ENCODE data around the gene GTF2F1.

The GTF2F1 gene

DNA sequence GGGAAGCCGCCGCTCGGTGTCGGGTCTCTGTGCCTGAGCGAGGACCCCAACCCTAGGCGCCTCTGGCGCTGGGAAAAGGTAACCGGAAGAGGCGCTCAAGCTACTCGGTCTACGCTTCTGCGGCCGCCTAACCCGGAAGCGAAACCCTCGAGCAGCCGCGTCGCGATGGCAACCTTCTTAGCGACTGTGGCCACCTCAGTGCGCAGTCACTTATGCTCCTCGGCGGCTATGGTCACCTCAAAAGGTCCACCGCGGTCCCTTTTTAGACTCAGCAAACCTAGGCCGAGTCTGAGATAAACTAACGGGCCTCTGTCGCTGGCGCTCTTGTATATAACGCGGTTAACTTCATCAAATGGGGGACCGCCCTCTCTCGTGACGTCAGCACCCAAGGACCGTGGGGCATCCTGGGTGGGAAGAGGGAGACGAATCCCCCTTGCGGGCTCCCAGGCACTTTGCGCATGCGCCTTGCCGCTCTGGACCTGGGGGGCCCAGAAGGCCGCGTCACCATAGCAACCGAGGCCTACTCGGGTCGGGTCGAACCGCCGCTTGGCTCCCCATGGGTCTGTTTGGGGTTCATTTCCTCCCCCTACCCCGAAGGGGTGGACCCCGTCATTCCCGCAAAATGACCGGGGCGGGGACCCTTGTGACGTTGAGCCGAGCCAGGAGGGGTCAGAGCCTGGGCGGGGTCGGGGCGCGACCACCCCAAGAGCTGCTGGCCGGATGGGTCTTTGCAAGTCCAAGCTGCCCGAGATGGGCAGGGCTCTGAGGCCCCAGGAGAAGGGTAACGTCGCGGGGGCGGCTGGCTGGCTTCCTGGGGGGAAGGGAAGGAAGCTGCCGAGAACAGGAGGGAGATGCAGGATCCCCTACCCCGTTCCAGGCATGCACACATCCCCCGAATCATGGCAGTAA, at the start of gene GTF2F1:
GTF2F1 (minus strand) TSS at position 91 of the 909 bp plus-strand sequence. CDS start 169 bp downstream, outside the sequence.
- Histone ChIP-seq H3K36me3 (peaks cover 6 to 24% (median 18%) of the 10 kb centered on the region in 3 donors), H3K4me3 (peak within 1 kb of the TSS; percentile 63 to 88), H3K27me3 (no peaks in the 10 kb centered on the region), H3K9me3 (no peaks in the 10 kb centered on the region), H3K27ac (peak within 1 kb of the TSS; percentile 91 to 96), H3K4me1 (peaks cover 0 to 18% (median 14%) of the 10 kb centered on the region in 4 donors)
- peak; percentile 93 to 96 for DNase-seq
- intact Hi-C loops (cut with DNase I; ENCODE audit: low total_unique reads) = no loop called here
- no peak for TF ChIP-seq CTCF (IDR thresholded peaks at IDR 0.05)

DNA sequence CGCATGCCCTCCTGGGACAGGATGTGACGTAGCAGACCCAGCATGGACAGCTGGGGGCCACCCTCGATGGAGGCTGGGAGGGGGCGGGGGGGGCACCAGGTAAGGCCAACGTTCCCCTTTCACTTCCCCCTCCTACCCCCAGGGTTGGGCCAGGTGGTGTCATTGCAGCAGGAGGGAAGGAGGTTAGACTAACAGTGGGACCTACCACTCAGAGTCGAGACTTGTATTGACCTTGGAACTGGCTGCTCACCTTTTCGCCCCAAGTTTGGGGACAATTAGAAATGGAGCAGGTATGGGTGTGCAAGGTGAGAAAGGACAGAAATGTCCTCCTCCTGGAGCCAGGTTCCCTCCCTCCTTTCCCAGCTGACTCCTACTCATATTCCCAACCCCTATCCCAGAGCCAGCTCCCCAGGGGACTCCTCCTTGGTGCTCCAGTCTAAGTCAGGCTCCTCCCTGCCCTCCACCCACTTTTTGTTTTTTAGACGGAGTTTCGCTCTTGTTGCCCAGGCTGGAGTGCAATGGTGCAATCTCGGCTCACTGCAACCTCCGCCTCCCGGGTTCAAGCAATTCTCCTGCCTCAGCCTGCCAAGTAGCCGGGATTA, 49.2 kb upstream of the GTF2F1 start:
- no peak for TF ChIP-seq CTCF (IDR thresholded peaks at IDR 0.05)
- H3K36me3 ChIP-seq = peaks cover 13 to 51% (median 31%) of the 10 kb centered on the region in 3 donors
- no peak overlapping the region for H3K27ac ChIP-seq
- H3K4me1 ChIP-seq = no peaks in the 10 kb centered on the region
- H3K9me3 ChIP-seq = peaks cover 0 to 9% (median 0%) of the 10 kb centered on the region in 3 donors
- H3K27me3 ChIP-seq = no peaks in the 10 kb centered on the region
- no peak overlapping the region for H3K4me3 ChIP-seq
- no peak for DNase-seq
- intact Hi-C loops (cut with DNase I; ENCODE audit: low total_unique reads) = no loop called here

DNA sequence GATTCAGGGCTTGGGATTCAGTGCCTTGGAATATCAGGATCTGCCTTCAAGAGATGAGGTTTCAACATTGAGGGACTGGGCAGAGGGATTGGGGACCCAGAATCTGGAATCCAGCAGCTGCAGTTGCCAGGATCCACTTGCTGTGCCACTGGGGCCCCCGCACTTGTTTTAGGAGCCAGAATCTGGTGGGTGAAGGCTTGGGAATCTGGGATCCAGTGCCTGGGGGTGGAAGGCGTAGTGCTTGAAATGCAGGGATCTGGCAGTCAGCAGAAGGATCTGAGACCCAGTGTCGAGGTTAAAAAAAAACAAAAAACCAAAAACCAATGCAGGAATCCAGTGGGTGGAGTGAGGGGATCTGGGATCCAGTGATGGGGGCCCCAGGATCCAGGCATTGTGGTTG, 47.9 kb upstream of the GTF2F1 start:
- Histone ChIP-seq H3K4me3 (no peak overlapping the region), H3K36me3 (peaks cover 4 to 38% (median 20%) of the 10 kb centered on the region in 3 donors), H3K27ac (no peak overlapping the region), H3K27me3 (no peaks in the 10 kb centered on the region), H3K4me1 (no peaks in the 10 kb centered on the region), H3K9me3 (peaks cover 0 to 6% (median 0%) of the 10 kb centered on the region in 3 donors)
- DNase-seq = no peak
- intact Hi-C loops (cut with DNase I; ENCODE audit: low total_unique reads) = loop anchor here (2.0 kb wide), 1 partner anchor 30 kb away; no protein-coding TSS in a partner anchor
- no peak for TF ChIP-seq CTCF (IDR thresholded peaks at IDR 0.05)

DNA sequence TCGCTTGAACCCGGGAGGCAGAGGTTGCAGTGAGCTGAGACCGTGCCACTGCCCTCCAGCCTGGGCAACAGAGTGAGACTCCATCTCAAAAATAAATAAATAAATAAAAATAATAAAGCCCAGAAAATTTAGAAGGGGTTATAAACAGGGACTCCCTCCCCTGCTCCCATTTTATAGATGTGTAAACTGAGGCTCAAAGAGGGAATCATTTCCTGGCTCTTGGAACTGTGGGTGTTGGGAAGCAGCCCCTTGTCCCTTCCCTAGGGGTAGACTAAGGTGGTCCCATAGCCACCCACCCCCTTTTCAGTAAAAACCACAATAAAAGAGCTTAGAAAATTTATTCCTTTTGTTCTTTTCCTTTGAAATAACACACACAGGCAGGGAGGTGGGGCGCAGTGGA, 46.8 kb upstream of the GTF2F1 start:
- intact Hi-C loops (cut with DNase I; ENCODE audit: low total_unique reads) = loop anchor here (2.0 kb wide), 1 partner anchor 29 kb away; no protein-coding TSS in a partner anchor
- no peak for TF ChIP-seq CTCF (IDR thresholded peaks at IDR 0.05)
- no peak for DNase-seq
- Histone ChIP-seq H3K9me3 (no peaks in the 10 kb centered on the region), H3K36me3 (peaks cover 0 to 26% (median 8%) of the 10 kb centered on the region in 3 donors), H3K27me3 (no peaks in the 10 kb centered on the region), H3K4me1 (no peaks in the 10 kb centered on the region), H3K4me3 (no peak overlapping the region), H3K27ac (no peak overlapping the region)

GRCh38 chr19:6433663-6434062, 40.7 kb upstream of the GTF2F1 start, which contains the start of gene SLC25A41:
TSS of gene SLC25A41 (minus strand) at chr19:6433763. CDS start at chr19:6433693, 70 bp downstream.
- no peak within 1 kb of the TSS for H3K4me3 ChIP-seq
- no peaks in the 10 kb centered on the region for H3K36me3 ChIP-seq
- intact Hi-C loops (cut with DNase I; ENCODE audit: low total_unique reads) = no loop called here
- TF ChIP-seq CTCF (IDR thresholded peaks at IDR 0.05) = no peak
- H3K9me3 ChIP-seq = no peaks in the 10 kb centered on the region
- no peaks in the 10 kb centered on the region for H3K27me3 ChIP-seq
- DNase-seq = no peak
- no peak within 1 kb of the TSS for H3K27ac ChIP-seq
- no peaks in the 10 kb centered on the region for H3K4me1 ChIP-seq

Data from tibial artery (tissue), 4 donors.